NCI-H1092 (cell line): Measurements from ENCODE around the gene LPO.

Experiments used
- DNase-seq: peaks from one replicate; lab custom pipeline; 2025; lab: John Stamatoyannopoulos, UW

LPO gene

GRCh38 chr17:58238147-58238634 lies at the start of gene LPO:
Gene LPO, plus strand, starts transcription at chr17:58238584. Its CDS starts 4,396 bp downstream, at chr17:58242980.
- DNase-seq = no peak

- no peak for DNase-seq
Observed at GRCh38 chr17:58189436-58190146, 48.8 kb upstream of the LPO start.

- DNase-seq = no peak
Observed at GRCh38 chr17:58191241-58191896, 47.0 kb upstream of the LPO start.

GRCh38 chr17:58192612-58193011 lies 45.8 kb upstream of the LPO start, which contains the start of gene EPX:
Gene EPX, plus strand, starts transcription at chr17:58192726. Its CDS starts 121 bp downstream, at chr17:58192847.
- DNase-seq = no peak

- DNase-seq = no peak
Observed at GRCh38 chr17:58193641-58194255, 44.6 kb upstream of the LPO start.

- DNase-seq = no peak
Observed at GRCh38 chr17:58195518-58196123, 42.8 kb upstream of the LPO start.

GRCh38 chr17:58196610-58197009 lies 41.8 kb upstream of the LPO start:
- no peak for DNase-seq

- DNase-seq = peak; percentile 47
Observed at GRCh38 chr17:58200024-58200633, 38.3 kb upstream of the LPO start.

- DNase-seq = no peak
Observed at GRCh38 chr17:58202859-58203258, 35.5 kb upstream of the LPO start.

- DNase-seq = no peak
Observed at GRCh38 chr17:58204796-58205195, 33.6 kb upstream of the LPO start.

GRCh38 chr17:58205936-58206335 lies 32.4 kb upstream of the LPO start:
- no peak for DNase-seq

- no peak for DNase-seq
Observed at GRCh38 chr17:58207451-58207850, 30.9 kb upstream of the LPO start.

- no peak for DNase-seq
Observed at GRCh38 chr17:58208344-58208743, 30.0 kb upstream of the LPO start.

GRCh38 chr17:58210922-58211321 lies 27.5 kb upstream of the LPO start:
- no peak for DNase-seq

GRCh38 chr17:58215685-58216084 lies 22.7 kb upstream of the LPO start:
- no peak for DNase-seq

- no peak for DNase-seq
Observed at GRCh38 chr17:58217766-58218165, 20.6 kb upstream of the LPO start.

GRCh38 chr17:58219007-58219788 lies 19.2 kb upstream of the LPO start, which contains the start of gene MKS1:
Gene MKS1, minus strand, starts transcription at chr17:58219255. Its CDS starts 25 bp downstream, at chr17:58219230.
- peak; percentile 91 for DNase-seq

GRCh38 chr17:58219789-58220183 lies 18.6 kb upstream of the LPO start:
- no peak for DNase-seq

- DNase-seq = no peak
Observed at GRCh38 chr17:58224315-58224714, 14.1 kb upstream of the LPO start.

- no peak for DNase-seq
Observed at GRCh38 chr17:58227733-58228132, 10.7 kb upstream of the LPO start.

GRCh38 chr17:58228679-58229078 lies 9.7 kb upstream of the LPO start:
- DNase-seq = no peak
